Femur (tissue), 1 donor: ENCODE data around the gene DHRS13.
"Not testable (repeated sequence)": the region's sequence is repeated elsewhere in the genome, so short reads cannot be mapped to it uniquely, and the experiment has no call there.

Source experiments
- DNase-seq: peaks from one replicate; pipeline ENCODE4 v3.0.0-alpha.2; 2017

The DHRS13 gene

GRCh38 chr17:28856028-28856574 is 46.8 kb downstream of the DHRS13 start:
- no peak for DNase-seq

GRCh38 chr17:28855336-28855679 is 47.6 kb downstream of the DHRS13 start:
- no peak for DNase-seq

- DNase-seq: peak; percentile 94
Observed at GRCh38 chr17:28854457-28855335, 48.2 kb downstream of the DHRS13 start, which contains the start of gene ERAL1. Gene ERAL1 (plus strand): TSS chr17:28855016. CDS start chr17:28855035, 19 bp downstream.

- DNase-seq: no peak
Observed at GRCh38 chr17:28853295-28853694, 49.6 kb downstream of the DHRS13 start.

GRCh38 chr17:28849281-28849680 is 53.6 kb downstream of the DHRS13 start:
- DNase-seq: no peak

GRCh38 chr17:28848667-28849066 is 54.2 kb downstream of the DHRS13 start:
- not testable (repeated sequence) for DNase-seq
